Measurements from ENCODE around the gene PPP2R1B.
"Not testable (repeated sequence)": the region's sequence is repeated elsewhere in the genome, so short reads cannot be mapped to it uniquely, and the experiment has no call there.

The PPP2R1B gene

GRCh38 chr11:111782109-111782741, 16.0 kb upstream of the PPP2R1B start:
- no peak overlapping the region for H3K4me3 ChIP-seq (ENCODE audit: low read depth in 1 of 2, low read length in 2 of 2)
- H3K4me1 ChIP-seq (ENCODE audit: control insufficient read depth in 1 of 2, insufficient read depth in 2 of 2, low read length in 2 of 2): no peaks in the 10 kb centered on the region
- H3K9me3 ChIP-seq (ENCODE audit: control insufficient read depth in 1 of 2, low read length in 2 of 2): no peaks in the 10 kb centered on the region
- H3K36me3 ChIP-seq (ENCODE audit: control insufficient read depth in 1 of 2, insufficient read depth in 2 of 2, low read length in 2 of 2): peaks cover 16 to 17% of the 10 kb centered on the region in 2 donors
- no peak overlapping the region for H3K27ac ChIP-seq (ENCODE audit: low read length)
- H3K27me3 ChIP-seq (ENCODE audit: low read depth, low read length): no peaks in the 10 kb centered on the region

- no peaks in the 10 kb centered on the region for H3K36me3 ChIP-seq (ENCODE audit: control insufficient read depth in 1 of 2, insufficient read depth in 2 of 2, low read length in 2 of 2)
- no peaks in the 10 kb centered on the region for H3K9me3 ChIP-seq (ENCODE audit: control insufficient read depth in 1 of 2, low read length in 2 of 2)
- no peak overlapping the region for H3K27ac ChIP-seq (ENCODE audit: low read length)
- H3K4me1 ChIP-seq (ENCODE audit: control insufficient read depth in 1 of 2, insufficient read depth in 2 of 2, low read length in 2 of 2): no peaks in the 10 kb centered on the region
- no peaks in the 10 kb centered on the region for H3K27me3 ChIP-seq (ENCODE audit: low read depth, low read length)
- H3K4me3 ChIP-seq (ENCODE audit: low read depth in 1 of 2, low read length in 2 of 2): no peak overlapping the region
Measured at GRCh38 chr11:111779118-111779517, 12.9 kb upstream of the PPP2R1B start.

GRCh38 chr11:111778047-111778558, 11.9 kb upstream of the PPP2R1B start:
- H3K9me3 ChIP-seq (ENCODE audit: control insufficient read depth in 1 of 2, low read length in 2 of 2): no peaks in the 10 kb centered on the region
- no peaks in the 10 kb centered on the region for H3K27me3 ChIP-seq (ENCODE audit: low read depth, low read length)
- H3K4me1 ChIP-seq (ENCODE audit: control insufficient read depth in 1 of 2, insufficient read depth in 2 of 2, low read length in 2 of 2): no peaks in the 10 kb centered on the region
- H3K36me3 ChIP-seq (ENCODE audit: control insufficient read depth in 1 of 2, insufficient read depth in 2 of 2, low read length in 2 of 2): no peaks in the 10 kb centered on the region
- H3K27ac ChIP-seq (ENCODE audit: low read length): no peak overlapping the region
- H3K4me3 ChIP-seq (ENCODE audit: low read depth in 1 of 2, low read length in 2 of 2): no peak overlapping the region

- H3K27ac ChIP-seq (ENCODE audit: low read length): no peak overlapping the region
- no peaks in the 10 kb centered on the region for H3K27me3 ChIP-seq (ENCODE audit: low read depth, low read length)
- no peaks in the 10 kb centered on the region for H3K4me1 ChIP-seq (ENCODE audit: control insufficient read depth in 1 of 2, insufficient read depth in 2 of 2, low read length in 2 of 2)
- no peaks in the 10 kb centered on the region for H3K9me3 ChIP-seq (ENCODE audit: control insufficient read depth in 1 of 2, low read length in 2 of 2)
- H3K4me3 ChIP-seq (ENCODE audit: low read depth in 1 of 2, low read length in 2 of 2): no peak overlapping the region
- no peaks in the 10 kb centered on the region for H3K36me3 ChIP-seq (ENCODE audit: control insufficient read depth in 1 of 2, insufficient read depth in 2 of 2, low read length in 2 of 2)
Measured at GRCh38 chr11:111777094-111778046, 11.2 kb upstream of the PPP2R1B start.

- no peak overlapping the region for H3K4me3 ChIP-seq (ENCODE audit: low read depth in 1 of 2, low read length in 2 of 2)
- no peaks in the 10 kb centered on the region for H3K4me1 ChIP-seq (ENCODE audit: control insufficient read depth in 1 of 2, insufficient read depth in 2 of 2, low read length in 2 of 2)
- no peak overlapping the region for H3K27ac ChIP-seq (ENCODE audit: low read length)
Measured at GRCh38 chr11:111776398-111777093, 10.4 kb upstream of the PPP2R1B start.

GRCh38 chr11:111774955-111775710, 8.9 kb upstream of the PPP2R1B start:
- H3K27ac ChIP-seq (ENCODE audit: low read length): no peak overlapping the region
- H3K27me3 ChIP-seq (ENCODE audit: low read depth, low read length): no peaks in the 10 kb centered on the region
- H3K4me1 ChIP-seq (ENCODE audit: control insufficient read depth in 1 of 2, insufficient read depth in 2 of 2, low read length in 2 of 2): no peaks in the 10 kb centered on the region
- no peaks in the 10 kb centered on the region for H3K9me3 ChIP-seq (ENCODE audit: control insufficient read depth in 1 of 2, low read length in 2 of 2)
- no peaks in the 10 kb centered on the region for H3K36me3 ChIP-seq (ENCODE audit: control insufficient read depth in 1 of 2, insufficient read depth in 2 of 2, low read length in 2 of 2)
- H3K4me3 ChIP-seq (ENCODE audit: low read depth in 1 of 2, low read length in 2 of 2): no peak overlapping the region

More at GRCh38 chr11:111776398-111777093, 10.4 kb upstream of the PPP2R1B start:
- Histone ChIP-seq H3K36me3 (ENCODE audit: control insufficient read depth in 1 of 2, insufficient read depth in 2 of 2, low read length in 2 of 2) (no peaks in the 10 kb centered on the region), H3K9me3 (ENCODE audit: control insufficient read depth in 1 of 2, low read length in 2 of 2) (no peaks in the 10 kb centered on the region), H3K27me3 (ENCODE audit: low read depth, low read length) (no peaks in the 10 kb centered on the region)

- Histone ChIP-seq H3K27me3 (ENCODE audit: low read depth, low read length) (no peaks in the 10 kb centered on the region), H3K36me3 (ENCODE audit: control insufficient read depth in 1 of 2, insufficient read depth in 2 of 2, low read length in 2 of 2) (no peaks in the 10 kb centered on the region), H3K9me3 (ENCODE audit: control insufficient read depth in 1 of 2, low read length in 2 of 2) (no peaks in the 10 kb centered on the region), H3K27ac (ENCODE audit: low read length) (no peak overlapping the region), H3K4me1 (ENCODE audit: control insufficient read depth in 1 of 2, insufficient read depth in 2 of 2, low read length in 2 of 2) (no peaks in the 10 kb centered on the region), H3K4me3 (ENCODE audit: low read depth in 1 of 2, low read length in 2 of 2) (no peak overlapping the region)
Measured at GRCh38 chr11:111772535-111772934, 6.3 kb upstream of the PPP2R1B start.

- H3K4me1 ChIP-seq (ENCODE audit: control insufficient read depth in 1 of 2, insufficient read depth in 2 of 2, low read length in 2 of 2); H3K4me3 ChIP-seq (ENCODE audit: low read depth in 1 of 2, low read length in 2 of 2); H3K36me3 ChIP-seq (ENCODE audit: control insufficient read depth in 1 of 2, insufficient read depth in 2 of 2, low read length in 2 of 2); H3K9me3 ChIP-seq (ENCODE audit: control insufficient read depth in 1 of 2, low read length in 2 of 2); H3K27me3 ChIP-seq (ENCODE audit: low read depth, low read length); H3K27ac ChIP-seq (ENCODE audit: low read length): not testable (repeated sequence)
Measured at GRCh38 chr11:111771205-111771604, 5.0 kb upstream of the PPP2R1B start.

- H3K4me3 ChIP-seq (ENCODE audit: low read depth in 1 of 2, low read length in 2 of 2): no peak overlapping the region
- H3K27ac ChIP-seq (ENCODE audit: low read length): no peak overlapping the region
- H3K36me3 ChIP-seq (ENCODE audit: control insufficient read depth in 1 of 2, insufficient read depth in 2 of 2, low read length in 2 of 2): no peaks in the 10 kb centered on the region
- H3K27me3 ChIP-seq (ENCODE audit: low read depth, low read length): no peaks in the 10 kb centered on the region
- peaks cover 0 to 9% of the 10 kb centered on the region in 2 donors for H3K4me1 ChIP-seq (ENCODE audit: control insufficient read depth in 1 of 2, insufficient read depth in 2 of 2, low read length in 2 of 2)
- no peaks in the 10 kb centered on the region for H3K9me3 ChIP-seq (ENCODE audit: control insufficient read depth in 1 of 2, low read length in 2 of 2)
Measured at GRCh38 chr11:111770581-111771134, 4.5 kb upstream of the PPP2R1B start.

GRCh38 chr11:111766834-111767142, 599 bp upstream of the PPP2R1B start:
- H3K27me3 ChIP-seq (ENCODE audit: low read depth, low read length): no peaks in the 10 kb centered on the region

More at GRCh38 chr11:111766834-111767142, 599 bp upstream of the PPP2R1B start:
- Histone ChIP-seq H3K4me1 (ENCODE audit: control insufficient read depth in 1 of 2, insufficient read depth in 2 of 2, low read length in 2 of 2) (peaks cover 0 to 32% of the 10 kb centered on the region in 2 donors), H3K27ac (ENCODE audit: low read length) (peak overlapping the region; percentile 97), H3K9me3 (ENCODE audit: control insufficient read depth in 1 of 2, low read length in 2 of 2) (no peaks in the 10 kb centered on the region), H3K4me3 (ENCODE audit: low read depth in 1 of 2, low read length in 2 of 2) (peak overlapping the region; percentile 85 to 93), H3K36me3 (ENCODE audit: control insufficient read depth in 1 of 2, insufficient read depth in 2 of 2, low read length in 2 of 2) (peaks cover 9 to 15% of the 10 kb centered on the region in 2 donors)

Data from muscle layer of duodenum (tissue), 2 donors.